Memory B cell (primary cell): Measurements from ENCODE around the gene ABCB6.

Experiments used
- ATAC-seq: fragments of 150-1000 bp; cut with Tn5 transposase; 2 replicates; pipeline ENCODE4 v1.10.0; 2021; ENCODE audit warnings: low read depth, mild to moderate bottlenecking, moderate library complexity
- DNase-seq, 2 donors: peaks; one replicate each; pipeline ENCODE4 v3.0.0; 2022; ENCODE audit warnings: low spot score in 2 of 2
- H3K27ac Mint-ChIP-seq: one replicate; pipeline ENCODE4 v1.8.0; 2022; ENCODE audit warnings: mild to moderate bottlenecking, moderate library complexity, mixed read lengths
- H3K27me3 Mint-ChIP-seq: one replicate; pipeline ENCODE4 v1.8.0; 2022; ENCODE audit warnings: mixed read lengths
- H3K36me3 Mint-ChIP-seq: one replicate; pipeline ENCODE4 v1.8.0; 2022; ENCODE audit warnings: mild to moderate bottlenecking, mixed read lengths
- H3K4me1 Mint-ChIP-seq: one replicate; pipeline ENCODE4 v1.8.0; 2022; ENCODE audit warnings: mixed read lengths
- H3K4me3 Mint-ChIP-seq: one replicate; pipeline ENCODE4 v1.8.0; 2022; ENCODE audit warnings: mild to moderate bottlenecking, moderate library complexity, mixed read lengths
- H3K9me3 Mint-ChIP-seq: one replicate; pipeline ENCODE4 v1.8.0; 2022; ENCODE audit warnings: mixed read lengths

ABCB6 gene

GRCh38 chr2:219213486-219214071, 5.2 kb downstream of the ABCB6 start:
- Mint-ChIP-seq H3K4me3 (no peak overlapping the region), H3K36me3 (peaks cover 3% of the 10 kb centered on the region)

GRCh38 chr2:219213026-219213415, 5.7 kb downstream of the ABCB6 start:
- Mint-ChIP-seq H3K27ac (no peak overlapping the region), H3K4me1 (peaks cover 19% of the 10 kb centered on the region), H3K4me3 (no peak overlapping the region), H3K27me3 (no peaks in the 10 kb centered on the region), H3K36me3 (peaks cover 3% of the 10 kb centered on the region), H3K9me3 (no peaks in the 10 kb centered on the region)
- DNase-seq = no peak
- ATAC-seq = no peak

More at GRCh38 chr2:219213486-219214071, 5.2 kb downstream of the ABCB6 start:
- no peaks in the 10 kb centered on the region for H3K9me3 Mint-ChIP-seq
- peaks cover 17% of the 10 kb centered on the region for H3K4me1 Mint-ChIP-seq
- DNase-seq (no peak), ATAC-seq (no peak)
- H3K27ac Mint-ChIP-seq = no peak overlapping the region
- no peaks in the 10 kb centered on the region for H3K27me3 Mint-ChIP-seq

- no peak for DNase-seq
Measured at GRCh38 chr2:219210886-219211362, 7.8 kb downstream of the ABCB6 start.

GRCh38 chr2:219210196-219210885, 8.4 kb downstream of the ABCB6 start:
- H3K27me3 Mint-ChIP-seq = no peaks in the 10 kb centered on the region
- peaks cover 3% of the 10 kb centered on the region for H3K36me3 Mint-ChIP-seq
- H3K4me1 Mint-ChIP-seq = peaks cover 19% of the 10 kb centered on the region
- no peaks in the 10 kb centered on the region for H3K9me3 Mint-ChIP-seq
- ATAC-seq = no peak
- no peak overlapping the region for H3K27ac Mint-ChIP-seq
- DNase-seq = no peak
- H3K4me3 Mint-ChIP-seq = no peak overlapping the region

More at GRCh38 chr2:219210886-219211362, 7.8 kb downstream of the ABCB6 start:
- Mint-ChIP-seq H3K4me3 (no peak overlapping the region), H3K27ac (peak overlapping the region; percentile 63), H3K9me3 (no peaks in the 10 kb centered on the region), H3K36me3 (peaks cover 3% of the 10 kb centered on the region), H3K4me1 (peaks cover 19% of the 10 kb centered on the region), H3K27me3 (no peaks in the 10 kb centered on the region)
- no peak for ATAC-seq

GRCh38 chr2:219209236-219210195, 9.2 kb downstream of the ABCB6 start:
- no peak for ATAC-seq
- peak overlapping the region; percentile 28 for H3K27ac Mint-ChIP-seq
- H3K9me3 Mint-ChIP-seq = no peaks in the 10 kb centered on the region
- peaks cover 3% of the 10 kb centered on the region for H3K36me3 Mint-ChIP-seq
- H3K4me3 Mint-ChIP-seq = no peak overlapping the region
- peaks cover 19% of the 10 kb centered on the region for H3K4me1 Mint-ChIP-seq
- DNase-seq = no peak
- H3K27me3 Mint-ChIP-seq = no peaks in the 10 kb centered on the region

- no peak overlapping the region for H3K27ac Mint-ChIP-seq
- H3K4me3 Mint-ChIP-seq = peak overlapping the region; percentile 82
- H3K4me1 Mint-ChIP-seq = peaks cover 19% of the 10 kb centered on the region
- H3K27me3 Mint-ChIP-seq = no peaks in the 10 kb centered on the region
- no peaks in the 10 kb centered on the region for H3K36me3 Mint-ChIP-seq
- no peaks in the 10 kb centered on the region for H3K9me3 Mint-ChIP-seq
- ATAC-seq (no peak), DNase-seq (no peak)
Measured at GRCh38 chr2:219207884-219208740, 10.6 kb downstream of the ABCB6 start.

GRCh38 chr2:219207134-219207883, 11.4 kb downstream of the ABCB6 start:
- Mint-ChIP-seq H3K9me3 (no peaks in the 10 kb centered on the region), H3K4me1 (peaks cover 19% of the 10 kb centered on the region)
- ATAC-seq = no peak

GRCh38 chr2:219206328-219207133, 12.2 kb downstream of the ABCB6 start, which contains the start of gene ZFAND2B:
ZFAND2B (plus strand) TSS chr2:219206782; CDS start chr2:219206988, 206 bp downstream.
- Mint-ChIP-seq H3K9me3 (no peaks in the 10 kb centered on the region), H3K27me3 (no peaks in the 10 kb centered on the region), H3K36me3 (no peaks in the 10 kb centered on the region), H3K4me1 (peaks cover 16% of the 10 kb centered on the region), H3K27ac (peak within 1 kb of the TSS; percentile 86), H3K4me3 (peak within 1 kb of the TSS; percentile 82)
- DNase-seq (peak; percentile 94 to 96), ATAC-seq (peak; percentile 91)

More at GRCh38 chr2:219207134-219207883, 11.4 kb downstream of the ABCB6 start:
- Mint-ChIP-seq H3K4me3 (peak overlapping the region; percentile 82), H3K27ac (peak overlapping the region; percentile 86), H3K27me3 (no peaks in the 10 kb centered on the region), H3K36me3 (no peaks in the 10 kb centered on the region)
- no peak for DNase-seq

- Mint-ChIP-seq H3K4me1 (peaks cover 13% of the 10 kb centered on the region), H3K4me3 (peak overlapping the region; percentile 82), H3K9me3 (no peaks in the 10 kb centered on the region), H3K36me3 (no peaks in the 10 kb centered on the region), H3K27me3 (no peaks in the 10 kb centered on the region), H3K27ac (peak overlapping the region; percentile 86)
- DNase-seq (no peak), ATAC-seq (no peak)
Measured at GRCh38 chr2:219205981-219206327, 12.8 kb downstream of the ABCB6 start.

GRCh38 chr2:219205165-219205538, 13.6 kb downstream of the ABCB6 start:
- no peak overlapping the region for H3K4me3 Mint-ChIP-seq
- H3K27ac Mint-ChIP-seq = no peak overlapping the region
- peaks cover 13% of the 10 kb centered on the region for H3K4me1 Mint-ChIP-seq

GRCh38 chr2:219204425-219205164, 14.2 kb downstream of the ABCB6 start:
- no peak for DNase-seq
- peaks cover 13% of the 10 kb centered on the region for H3K4me1 Mint-ChIP-seq
- no peaks in the 10 kb centered on the region for H3K9me3 Mint-ChIP-seq
- H3K27me3 Mint-ChIP-seq = peaks cover under 1% of the 10 kb centered on the region
- ATAC-seq = no peak
- H3K36me3 Mint-ChIP-seq = no peaks in the 10 kb centered on the region
- no peak overlapping the region for H3K4me3 Mint-ChIP-seq
- H3K27ac Mint-ChIP-seq = no peak overlapping the region

More at GRCh38 chr2:219205165-219205538, 13.6 kb downstream of the ABCB6 start:
- H3K36me3 Mint-ChIP-seq = no peaks in the 10 kb centered on the region
- ATAC-seq = no peak
- no peaks in the 10 kb centered on the region for H3K27me3 Mint-ChIP-seq
- H3K9me3 Mint-ChIP-seq = no peaks in the 10 kb centered on the region
- no peak for DNase-seq
